Breast epithelium (tissue), 3 donors: Measurements from ENCODE around the gene COL25A1.

Experiments
- CTCF ChIP-seq, 3 donors: fragments of 450-650 bp; IDR thresholded peaks; one replicate each; pipeline ENCODE4 v1.5.1; 2016 to 2017; ENCODE audit warnings: antibody characterized with exemption in 3 of 3, mild to moderate bottlenecking in 3 of 3, moderate library complexity in 3 of 3
- POLR2A ChIP-seq: fragments of 450-650 bp; IDR thresholded peaks from one replicate; pipeline ENCODE4 v1.6.1; 2016; ENCODE audit warnings: antibody characterized with exemption, mild to moderate bottlenecking, moderate library complexity
- POLR2AphosphoS5 ChIP-seq, 3 donors: sonication (generic); formaldehyde crosslinking; IDR thresholded peaks; one replicate each; pipeline ENCODE4 v1.6.1; 2017; ENCODE audit warnings: antibody characterized with exemption in 3 of 3

GRCh38 chr4:108868606-108869227 lies 433.7 kb downstream of the COL25A1 start:
- TF ChIP-seq CTCF (IDR thresholded peaks at IDR 0.05) = no peak
- no peak for TF ChIP-seq POLR2A
- TF ChIP-seq POLR2AphosphoS5 (IDR thresholded peaks at IDR 0.05) = no peak
